Activated CD4-positive, alpha-beta T cell treated with anti-CD3 and anti-CD28 coated beads, Interleukin-2, amount 50 U/mL, for 16 hours (primary cell): ENCODE data around the gene DAPK2.
"Not testable (repeated sequence)": the region's sequence is repeated elsewhere in the genome, so short reads cannot be mapped to it uniquely, and the experiment has no call there.

ENCODE experiments used
- DNase-seq: peaks from one replicate; pipeline ENCODE4 v3.0.0-alpha.2; 2020

DAPK2 gene

GRCh38 chr15:63909819-63910437 is 136.4 kb downstream of the DAPK2 start:
- DNase-seq: no peak

DNA sequence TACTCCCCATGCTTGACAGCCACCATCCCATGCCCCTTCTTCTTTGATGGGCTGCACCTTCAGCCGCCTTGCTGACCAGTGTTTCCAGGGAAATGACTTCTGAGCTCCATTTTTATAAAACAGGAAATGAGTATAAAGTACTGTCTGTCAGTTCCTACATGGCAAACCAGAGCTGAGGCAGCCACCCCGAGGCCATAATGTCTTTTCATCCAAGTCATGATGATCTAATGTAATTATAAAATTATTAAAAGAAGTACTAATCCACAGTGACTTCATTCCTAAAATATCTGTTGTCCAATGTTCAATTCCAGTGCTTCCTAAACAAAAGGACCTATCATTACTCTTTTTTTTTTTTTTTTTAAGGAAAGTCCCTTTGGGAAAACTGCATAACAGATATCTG is 137.3 kb downstream of the DAPK2 start:
- no peak for DNase-seq

DNA sequence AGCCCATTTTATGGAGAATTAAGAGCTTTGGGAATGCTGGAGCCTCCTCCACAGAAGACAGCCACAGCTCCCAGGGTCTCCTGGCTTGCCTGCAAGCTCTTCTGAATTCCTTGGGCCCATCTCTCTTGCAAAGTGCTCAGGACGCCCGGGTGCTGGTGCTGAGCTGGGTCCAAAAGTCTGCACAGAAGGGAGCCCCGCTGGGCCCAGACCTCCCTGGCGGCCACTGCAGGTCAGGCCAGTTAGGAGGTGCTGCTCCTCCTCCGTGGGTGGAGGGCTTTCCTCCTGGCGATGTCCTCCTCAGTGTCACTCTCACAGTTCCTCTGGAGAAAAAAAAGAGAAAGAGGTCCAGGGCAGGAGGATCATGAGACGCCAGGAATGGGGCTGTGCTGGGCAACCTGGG is 138.0 kb downstream of the DAPK2 start:
- DNase-seq: no peak

DNA sequence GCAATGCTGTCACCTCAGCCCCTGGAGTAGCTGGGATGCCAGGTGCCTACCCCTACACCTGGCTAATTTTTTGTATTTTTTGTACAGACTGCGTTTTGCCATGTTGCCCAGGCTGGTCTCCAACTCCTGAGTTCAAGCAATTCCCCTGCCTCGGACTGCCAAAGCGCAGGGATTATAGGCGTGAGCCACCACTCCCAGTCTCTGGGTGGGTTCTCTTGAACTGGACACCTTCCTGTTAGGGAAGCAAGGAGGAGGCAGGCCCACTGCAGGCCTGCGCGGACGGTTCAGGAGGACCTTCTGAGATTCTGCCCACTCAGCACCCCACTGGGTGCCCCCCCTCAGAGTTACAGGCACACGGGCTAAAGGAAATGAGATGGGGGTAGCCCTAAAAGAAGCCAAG is 138.8 kb downstream of the DAPK2 start:
- no peak for DNase-seq

GRCh38 chr15:63906266-63906584 is 140.1 kb downstream of the DAPK2 start:
- DNase-seq: no peak

DNA sequence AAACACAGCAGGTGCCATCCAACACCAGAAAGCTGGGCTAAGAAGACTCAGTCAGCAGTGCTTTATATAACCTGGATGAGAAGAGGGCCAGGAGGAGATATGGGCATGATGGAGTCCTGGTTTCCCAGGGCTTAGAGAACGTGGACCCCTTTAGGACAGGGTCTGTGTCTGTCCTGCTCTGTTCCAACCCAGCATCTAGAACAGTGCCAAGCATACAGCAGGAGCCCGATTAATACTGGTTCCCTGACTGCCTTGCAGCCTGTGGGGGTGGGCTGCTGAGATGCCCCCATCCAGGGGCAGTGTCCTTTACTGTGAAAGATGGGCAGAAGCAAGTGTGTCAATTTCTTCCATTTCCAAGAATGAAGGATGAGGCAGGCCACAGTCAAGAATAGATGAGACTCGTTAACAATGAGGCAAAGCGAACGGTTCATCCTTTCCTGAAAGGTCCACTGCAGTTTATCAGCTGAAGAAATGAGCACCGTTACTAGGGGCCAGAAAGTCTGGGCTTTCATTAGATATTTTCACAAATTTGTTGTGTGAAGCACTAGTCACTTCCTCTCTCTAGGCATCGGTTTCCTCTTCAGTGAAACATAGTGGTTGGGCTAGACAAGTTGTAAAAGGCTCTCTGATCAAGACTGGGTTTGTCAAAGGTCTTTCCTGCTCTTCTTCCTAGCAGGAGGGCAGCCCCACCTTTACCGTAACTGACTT is 140.6 kb downstream of the DAPK2 start:
- no peak for DNase-seq

DNA sequence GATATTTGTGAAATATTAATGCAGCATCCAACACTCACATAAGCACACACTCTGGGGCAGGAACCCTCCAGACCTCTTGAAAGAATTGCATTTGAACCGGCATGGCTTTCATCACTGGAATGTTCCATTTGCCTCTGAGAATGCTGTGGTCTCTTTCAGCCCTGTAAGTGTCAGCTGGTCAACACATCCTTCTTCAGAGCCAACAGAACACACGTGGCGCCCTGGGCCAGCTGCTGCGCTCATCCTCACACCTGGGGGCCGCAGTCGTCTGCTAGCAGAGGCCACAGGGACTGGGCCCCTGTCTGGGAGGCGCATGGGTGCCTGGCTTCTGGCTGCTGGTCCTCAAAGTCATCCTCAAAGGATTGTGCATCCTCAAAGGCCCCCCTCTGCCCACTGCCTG is 141.2 kb downstream of the DAPK2 start:
- no peak for DNase-seq

GRCh38 chr15:63904042-63904441 is 142.2 kb downstream of the DAPK2 start:
- no peak for DNase-seq

- DNase-seq: no peak
These were observed 143.6 kb downstream of the DAPK2 start for GRCh38 chr15:63902671-63903035.

- DNase-seq: no peak
These were observed 144.2 kb downstream of the DAPK2 start for GRCh38 chr15:63901912-63902670.

DNA sequence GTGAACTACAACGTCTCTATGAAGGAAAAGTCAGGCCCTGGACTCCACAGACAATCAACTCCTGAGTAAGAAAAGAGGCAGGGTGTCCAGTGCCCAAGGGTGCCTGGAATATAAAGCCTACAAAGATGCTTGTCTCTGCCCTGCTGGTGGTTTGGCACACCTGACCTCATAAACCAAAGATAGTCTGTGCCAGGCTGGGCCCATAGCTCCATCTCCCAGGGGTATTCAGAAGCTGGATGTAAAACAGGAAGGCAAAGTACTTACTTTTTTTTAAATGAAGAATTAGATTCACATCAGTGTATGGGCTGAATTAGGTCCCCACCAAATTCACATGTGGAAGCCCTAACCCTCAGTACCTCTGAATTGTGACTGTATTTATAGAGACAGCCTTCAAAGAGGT is 146.0 kb downstream of the DAPK2 start:
- DNase-seq: no peak

- DNase-seq: not testable (repeated sequence)
These were observed 146.7 kb downstream of the DAPK2 start for GRCh38 chr15:63899606-63900005.

DNA sequence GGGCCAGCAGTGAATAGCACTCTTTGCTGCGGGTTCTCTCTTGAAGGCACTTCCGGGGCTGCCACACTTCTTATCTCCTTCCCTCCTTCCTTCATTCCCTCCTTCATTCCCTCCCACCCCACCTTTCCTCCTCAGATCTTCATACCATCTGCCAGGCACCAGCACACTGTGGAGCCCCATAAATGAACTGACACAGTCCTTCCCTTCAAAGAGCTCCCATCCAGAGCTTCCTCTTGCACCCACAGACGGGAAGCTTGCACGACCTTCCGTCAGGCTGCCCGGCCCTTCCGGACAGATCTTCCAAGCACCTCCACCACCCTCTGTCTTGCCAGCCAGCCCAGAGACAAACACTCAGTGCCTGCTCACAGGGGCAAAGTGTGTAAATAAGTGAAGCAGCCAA is 147.1 kb downstream of the DAPK2 start:
- DNase-seq: no peak

DNA sequence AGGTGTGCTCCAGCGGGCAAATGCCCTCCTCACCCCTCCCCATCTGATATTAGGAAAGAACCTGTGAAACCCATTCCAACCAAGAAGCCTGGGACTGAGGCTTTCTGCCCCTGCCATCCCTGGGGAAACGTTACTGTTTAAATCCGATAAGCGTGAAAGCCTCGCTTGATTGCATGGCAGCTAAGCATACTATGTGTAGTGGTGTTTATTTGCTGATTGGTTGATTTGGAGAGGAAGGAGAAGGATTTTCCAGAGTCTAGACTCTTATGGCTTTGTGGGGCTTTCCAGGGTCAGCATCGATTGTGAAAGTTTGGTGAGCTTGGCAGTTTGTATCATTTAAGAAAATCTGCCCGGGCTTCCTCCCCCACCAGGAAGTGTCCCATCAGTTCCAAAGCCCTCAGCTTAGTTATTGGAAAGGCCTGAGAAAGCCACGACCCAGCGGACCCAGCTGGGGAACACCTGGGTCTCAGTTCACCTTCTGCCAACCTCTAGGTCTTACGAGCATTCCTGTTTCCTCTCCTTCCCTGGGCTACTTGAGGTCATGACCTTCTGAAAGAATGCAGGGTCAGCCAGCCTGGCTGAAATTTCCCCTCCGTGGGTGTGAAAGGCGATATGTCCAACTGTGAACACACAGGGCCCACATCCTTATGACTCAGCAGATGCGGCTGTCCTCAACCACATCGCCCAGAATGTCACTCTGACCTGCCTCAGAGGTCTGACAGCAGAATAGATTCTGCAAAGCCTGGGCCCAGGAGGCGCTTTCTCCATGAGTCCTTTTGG is 149.8 kb downstream of the DAPK2 start:
- peak; percentile 65 for DNase-seq

- DNase-seq: no peak
These were observed 150.5 kb downstream of the DAPK2 start for GRCh38 chr15:63895787-63896218.

- DNase-seq: no peak
These were observed 151.1 kb downstream of the DAPK2 start for GRCh38 chr15:63895194-63895593.

- DNase-seq: no peak
These were observed 151.7 kb downstream of the DAPK2 start for GRCh38 chr15:63894662-63894949.

GRCh38 chr15:63893866-63894661 is 152.2 kb downstream of the DAPK2 start:
- no peak for DNase-seq

DNA sequence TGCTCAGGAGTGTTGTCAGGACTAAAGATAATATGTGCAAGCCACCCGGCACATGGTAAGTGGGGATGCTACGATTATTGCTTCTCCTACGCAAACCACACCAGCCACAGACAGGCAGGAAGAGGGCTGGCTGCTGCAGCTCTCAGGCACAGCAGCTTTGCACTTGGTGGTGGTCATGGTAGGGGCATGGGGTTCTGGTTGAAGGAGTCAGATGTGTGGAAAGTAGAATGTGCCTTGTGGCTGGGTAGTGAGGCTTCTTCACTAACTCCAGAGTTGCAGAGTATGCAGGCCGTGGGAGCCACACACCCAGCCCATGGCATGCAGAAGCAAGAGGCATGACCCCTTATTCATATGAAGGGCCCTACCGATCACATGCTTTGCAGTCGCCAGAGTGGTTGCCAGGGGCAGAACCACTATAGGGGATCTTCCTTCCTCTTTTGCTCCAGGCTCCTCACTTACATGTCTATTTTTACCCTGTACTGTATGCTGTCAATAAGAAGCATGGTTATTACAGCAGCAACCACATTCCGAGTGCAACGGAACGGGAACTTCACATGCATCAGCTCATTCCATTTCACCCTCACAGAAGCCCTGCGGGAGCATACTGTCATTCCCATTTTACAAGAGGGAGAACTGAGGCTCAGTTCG is 153.4 kb downstream of the DAPK2 start:
- peak; percentile 86 for DNase-seq

DNA sequence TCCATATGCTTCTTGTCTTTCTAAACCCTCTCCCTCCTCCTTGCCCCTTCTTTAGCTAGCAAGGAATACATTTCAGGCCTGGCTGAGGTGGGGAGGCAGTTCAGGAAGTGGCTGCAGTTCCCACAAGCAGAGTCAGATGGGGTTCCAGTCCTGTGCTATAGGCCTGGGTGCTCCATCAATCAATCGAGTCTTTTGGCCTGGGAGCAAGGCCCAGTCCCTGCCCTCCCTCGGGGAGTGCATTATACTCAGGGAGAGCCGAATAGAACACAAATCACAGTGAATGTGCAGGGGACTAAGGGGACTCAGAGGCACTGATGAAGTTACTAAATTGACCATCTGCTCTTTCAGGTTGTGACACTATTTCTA is 154.5 kb downstream of the DAPK2 start:
- DNase-seq: no peak

GRCh38 chr15:63891079-63891767 is 155.1 kb downstream of the DAPK2 start:
- peak; percentile 73 for DNase-seq

DNA sequence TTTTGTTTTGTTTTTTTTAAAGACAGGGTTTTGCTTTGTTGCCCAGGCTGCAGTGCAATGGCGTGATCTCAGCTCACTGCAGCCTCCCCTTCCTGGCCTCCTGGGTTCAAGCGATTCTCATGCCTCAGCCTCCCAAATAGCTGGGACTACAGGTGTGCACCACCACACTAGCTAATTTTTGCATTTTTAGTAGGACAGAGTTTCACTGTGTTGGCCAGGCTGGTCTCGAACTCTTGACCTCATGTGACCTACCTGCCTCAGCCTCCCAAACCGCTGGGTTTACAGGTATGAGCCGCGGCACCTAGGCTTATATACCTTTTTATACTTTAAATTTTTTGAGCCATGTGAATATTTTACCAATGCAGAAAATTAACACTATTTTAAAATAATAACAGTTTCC is 155.7 kb downstream of the DAPK2 start:
- no peak for DNase-seq
